ENCODE results near the gene RASGRP1. TPM values are rescaled to one million over a fixed set of nuclear protein-coding genes. Genes with fewer than 3 reads are reported as not detected.

RASGRP1 gene
- total RNA-seq, 4 donors from 2014 or later = 0.22 to 2.1 (median 1.3) TPM

- H3K4me1 ChIP-seq = peaks cover 0 to 6% (median 0%) of the 10 kb centered on the region in 4 donors
- WGBS, 2 donors = 89 to 95% methylated on average over 2 of the region's 2 CpGs
- H3K9me3 ChIP-seq = no peaks in the 10 kb centered on the region
- H3K4me3 ChIP-seq = no peak overlapping the region
- H3K27ac ChIP-seq = no peak overlapping the region
- no peaks in the 10 kb centered on the region for H3K27me3 ChIP-seq
- TF ChIP-seq, protein P1, sequence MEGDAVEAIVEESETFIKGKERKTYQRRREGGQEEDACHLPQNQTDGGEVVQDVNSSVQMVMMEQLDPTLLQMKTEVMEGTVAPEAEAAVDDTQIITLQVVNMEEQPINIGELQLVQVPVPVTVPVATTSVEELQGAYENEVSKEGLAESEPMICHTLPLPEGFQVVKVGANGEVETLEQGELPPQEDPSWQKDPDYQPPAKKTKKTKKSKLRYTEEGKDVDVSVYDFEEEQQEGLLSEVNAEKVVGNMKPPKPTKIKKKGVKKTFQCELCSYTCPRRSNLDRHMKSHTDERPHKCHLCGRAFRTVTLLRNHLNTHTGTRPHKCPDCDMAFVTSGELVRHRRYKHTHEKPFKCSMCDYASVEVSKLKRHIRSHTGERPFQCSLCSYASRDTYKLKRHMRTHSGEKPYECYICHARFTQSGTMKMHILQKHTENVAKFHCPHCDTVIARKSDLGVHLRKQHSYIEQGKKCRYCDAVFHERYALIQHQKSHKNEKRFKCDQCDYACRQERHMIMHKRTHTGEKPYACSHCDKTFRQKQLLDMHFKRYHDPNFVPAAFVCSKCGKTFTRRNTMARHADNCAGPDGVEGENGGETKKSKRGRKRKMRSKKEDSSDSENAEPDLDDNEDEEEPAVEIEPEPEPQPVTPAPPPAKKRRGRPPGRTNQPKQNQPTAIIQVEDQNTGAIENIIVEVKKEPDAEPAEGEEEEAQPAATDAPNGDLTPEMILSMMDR (IDR thresholded peaks at IDR 0.05) = no peak
- no peak for TF ChIP-seq POLR2A (IDR thresholded peaks at IDR 0.05)
- TF ChIP-seq EP300 (IDR thresholded peaks at IDR 0.05) = no peak
- no peaks in the 10 kb centered on the region for H3K36me3 ChIP-seq
- DNase-seq (ENCODE audit: low spot score in 2 of 2) = no peak
Observed at GRCh38 chr15:38600236-38600635, 35.6 kb upstream of the RASGRP1 start.

DNA sequence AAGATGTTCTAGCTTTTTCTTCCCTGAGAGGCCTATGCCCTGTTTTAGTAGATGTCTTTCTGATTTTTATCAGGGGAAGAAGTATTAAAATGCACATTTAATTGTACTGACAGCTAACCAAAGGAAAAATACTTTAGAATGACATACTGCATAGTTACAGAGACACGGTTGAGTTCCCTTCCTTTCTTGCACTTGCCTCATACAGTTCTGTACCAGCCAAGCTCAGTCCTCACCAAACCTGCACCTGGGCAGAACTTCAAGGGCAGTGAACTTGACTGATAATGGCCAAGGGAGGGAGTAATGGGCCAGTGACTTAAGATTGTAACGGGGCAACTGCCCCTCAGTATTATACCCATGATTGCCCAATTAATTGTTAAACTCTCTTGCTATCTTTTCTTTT is 34.1 kb upstream of the RASGRP1 start:
- peaks cover 0 to 6% (median 0%) of the 10 kb centered on the region in 4 donors for H3K4me1 ChIP-seq
- 84 to 89% methylated on average over 2 of the region's 2 CpGs for WGBS, 2 donors
- H3K27ac ChIP-seq = no peak overlapping the region
- H3K36me3 ChIP-seq = no peaks in the 10 kb centered on the region
- no peaks in the 10 kb centered on the region for H3K27me3 ChIP-seq
- H3K9me3 ChIP-seq = no peaks in the 10 kb centered on the region
- TF ChIP-seq EP300 (IDR thresholded peaks at IDR 0.05) (no peak), POLR2A (IDR thresholded peaks at IDR 0.05) (no peak)
- TF ChIP-seq, protein P1 (IDR thresholded peaks at IDR 0.05) = no peak
- DNase-seq (ENCODE audit: low spot score in 2 of 2) = no peak
- H3K4me3 ChIP-seq = no peak overlapping the region

DNA sequence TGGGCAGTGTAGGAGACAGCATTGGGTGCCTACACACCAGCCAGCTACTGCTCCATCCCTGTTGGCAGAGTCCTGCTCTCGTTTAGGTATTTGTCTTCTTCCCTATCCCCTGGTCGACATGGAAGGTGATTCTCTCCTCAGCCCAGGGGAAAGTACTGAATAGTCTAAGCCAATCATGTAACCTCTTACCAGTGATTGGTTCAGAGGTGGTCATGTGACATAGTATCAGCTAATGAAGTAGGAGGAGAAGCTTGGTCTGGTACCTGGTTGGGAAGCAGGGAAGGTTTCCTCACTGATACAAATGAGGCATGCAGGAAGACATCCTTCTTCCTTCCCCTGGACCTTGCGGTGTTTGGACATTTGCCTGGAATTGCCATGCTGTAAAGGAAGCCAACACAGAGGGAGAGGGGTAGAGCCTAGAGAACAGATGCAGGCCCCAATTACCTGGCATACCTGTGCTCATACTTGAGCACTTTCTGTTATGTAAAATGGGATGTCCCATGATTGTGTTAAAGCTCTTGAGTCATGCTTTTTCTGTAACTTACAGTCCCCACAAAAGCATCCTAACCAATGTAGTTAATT is 32.7 kb upstream of the RASGRP1 start:
- DNase-seq (ENCODE audit: low spot score in 2 of 2) = no peak
- Histone ChIP-seq H3K9me3 (no peaks in the 10 kb centered on the region), H3K27ac (no peak overlapping the region), H3K4me3 (no peak overlapping the region), H3K4me1 (no peaks in the 10 kb centered on the region), H3K36me3 (no peaks in the 10 kb centered on the region), H3K27me3 (no peaks in the 10 kb centered on the region)
- 78 to 88% methylated on average over 3 of the region's 3 CpGs for WGBS, 2 donors
- TF ChIP-seq POLR2A (IDR thresholded peaks at IDR 0.05) (no peak), EP300 (IDR thresholded peaks at IDR 0.05) (no peak)
- TF ChIP-seq, protein P1 (IDR thresholded peaks at IDR 0.05) = no peak

- Histone ChIP-seq H3K9me3 (no peaks in the 10 kb centered on the region), H3K36me3 (no peaks in the 10 kb centered on the region), H3K27me3 (no peaks in the 10 kb centered on the region), H3K4me3 (no peak overlapping the region), H3K27ac (no peak overlapping the region), H3K4me1 (peaks cover 0 to 11% (median 0%) of the 10 kb centered on the region in 4 donors)
- WGBS, 2 donors = 50 to 62% methylated on average over 4 of the region's 4 CpGs
- no peak for DNase-seq (ENCODE audit: low spot score in 2 of 2)
- TF ChIP-seq, protein P1 (IDR thresholded peaks at IDR 0.05) = no peak
- TF ChIP-seq POLR2A (IDR thresholded peaks at IDR 0.05) = no peak
- no peak for TF ChIP-seq EP300 (IDR thresholded peaks at IDR 0.05)
Observed at GRCh38 chr15:38593524-38593923, 28.9 kb upstream of the RASGRP1 start.

- Histone ChIP-seq H3K27ac (no peak overlapping the region), H3K9me3 (no peaks in the 10 kb centered on the region), H3K4me1 (peaks cover 0 to 11% (median 0%) of the 10 kb centered on the region in 4 donors), H3K4me3 (no peak overlapping the region), H3K27me3 (no peaks in the 10 kb centered on the region), H3K36me3 (no peaks in the 10 kb centered on the region)
- 46 to 52% methylated on average over 4 of the region's 4 CpGs for WGBS, 2 donors
- TF ChIP-seq EP300 (IDR thresholded peaks at IDR 0.05) (no peak), POLR2A (IDR thresholded peaks at IDR 0.05) (no peak)
- TF ChIP-seq, protein P1 (IDR thresholded peaks at IDR 0.05) = no peak
- no peak for DNase-seq (ENCODE audit: low spot score in 2 of 2)
Observed at GRCh38 chr15:38589502-38589901, 24.9 kb upstream of the RASGRP1 start.

Measured in tibial nerve (tissue), 4 donors.